H1 (cell line): ENCODE measurements around the gene TRIM47. TPM values are rescaled to one million over a fixed set of nuclear protein-coding genes. Genes with fewer than 3 reads are reported as not detected.

Source experiments
- MAX ChIP-seq: IDR thresholded peaks from 2 replicates; pipeline ENCODE4 v1.6.1; 2012; ENCODE audit warnings: inconsistent platforms
- POU5F1 ChIP-seq: IDR thresholded peaks from 2 replicates; pipeline ENCODE4 v1.6.1; 2011; ENCODE audit warnings: low read depth, mild to moderate bottlenecking, low read length, moderate library complexity
- polyA plus RNA-seq, 7 experiments: library from polyadenylated mRNA; depleted of rRNA in 3 of 7; stranded (reverse) in 5 of 7; unstranded in 2 of 7; fragments of >200 nt in 5 of 7; fragments of 200-250 nt in 2 of 7; gene quantifications; 1 replicate in 5 of 7; 2 replicates in 1 of 7; 4 replicates in 1 of 7; pipeline versions ENCODE4 v1.2.1 to v1.2.3, GENCODE V29; 2011 to 2013; ENCODE audit warnings: missing spikeins in 2 of 7, mixed read lengths in 2 of 7
- total RNA-seq: library from RNA; stranded (reverse); fragmentation: NEBNext Ultra II Directional; extraction: Animal tissue kit (Norgen Biotek cat#: 25700); gene quantifications from 2 replicates; pipeline ENCODE4 v1.2.1, GENCODE V29; 2021

TRIM47 gene
- total and polyA plus RNA-seq, 2 of the 8 experiments (the other 6 are each of a cell fraction or from before 2014, with no cell fraction given), result 6.3 to 6.4 TPM

GRCh38 chr17:75876190-75876937, 2.0 kb downstream of the TRIM47 start (continued):
- no peak for TF ChIP-seq POU5F1
- TF ChIP-seq MAX, result no peak
